Gastrocnemius medialis (tissue), 4 donors: Measurements from ENCODE around the gene THAP7. TPM values are rescaled to one million over a fixed set of nuclear protein-coding genes. Genes with fewer than 3 reads are reported as not detected.
"Not testable (repeated sequence)": the region's sequence is repeated elsewhere in the genome, so short reads cannot be mapped to it uniquely, and the experiment has no call there.

Experiments
- ATAC-seq, 2 donors: fragments of 150-250 bp; one replicate each; pipeline ENCODE4 v1.9.1; 2016
- DNase-seq, 2 donors: peaks; one replicate each; pipeline ENCODE4 v3.0.0-alpha.2; 2019
- H3K27ac ChIP-seq, 4 donors: fragments of 200-600 bp; sonication (generic); 1 replicate in 1 of 4; 2 replicates in 3 of 4; pipeline ENCODE4 v1.5.1; 2016 to 2018; ENCODE audit warnings: mild to moderate bottlenecking in 2 of 4, moderate library complexity in 1 of 4
- H3K27me3 ChIP-seq, 3 donors: fragments of 200-600 bp; sonication (generic) in 2 of 3; 1 replicate in 1 of 3; 2 replicates in 2 of 3; pipeline versions ENCODE4 v1.5.1 to v1.6.0; 2016 to 2019; ENCODE audit warnings: mild to moderate bottlenecking in 1 of 3, moderate library complexity in 1 of 3
- H3K36me3 ChIP-seq, 2 donors: fragments of 200-600 bp; sonication (generic) in 1 of 2; one replicate each; pipeline ENCODE4 v1.5.1; 2017 to 2018
- H3K4me1 ChIP-seq, 2 donors: fragments of 200-600 bp; sonication (generic) in 1 of 2; one replicate each; pipeline ENCODE4 v1.5.1; 2016 to 2017; ENCODE audit warnings: mild to moderate bottlenecking in 2 of 2
- H3K4me3 ChIP-seq, 4 donors: fragments of 200-600 bp; sonication (generic) in 3 of 4; 1 replicate in 1 of 4; 2 replicates in 3 of 4; pipeline ENCODE4 v1.5.1; 2016 to 2019; ENCODE audit warnings: mild to moderate bottlenecking in 2 of 4
- H3K9me3 ChIP-seq, 3 donors: fragments of 200-600 bp; sonication (generic) in 2 of 3; 1 replicate in 1 of 3; 2 replicates in 2 of 3; pipeline ENCODE4 v1.5.1; 2016 to 2019
- CTCF ChIP-seq, 5 experiments: fragments of 450-650 bp in 3 of 5; fragments of 200-600 bp in 2 of 5; sonication (generic) in 2 of 5; IDR thresholded peaks in 4 of 5; conservative IDR thresholded peaks in 1 of 5; 1 replicate in 4 of 5; 2 replicates in 1 of 5; pipeline ENCODE4 v1.5.1; 2016 to 2019; ENCODE audit warnings: antibody characterized with exemption in 5 of 5, mild to moderate bottlenecking in 3 of 5, moderate library complexity in 3 of 5
- POLR2A ChIP-seq, 2 donors: fragments of 450-650 bp; IDR thresholded peaks; one replicate each; pipeline ENCODE4 v1.6.1; 2017; ENCODE audit warnings: antibody characterized with exemption in 2 of 2, mild to moderate bottlenecking in 2 of 2, moderate library complexity in 2 of 2
- in situ Hi-C, 4 donors: fragments of 200-750 bp; cut with MboI; loops; one replicate each; pipeline versions ENCODE4 v1.15.0 to v1.8.0; 2017; ENCODE audit warnings: low sequenced_read_pairs in 4 of 4
- intact Hi-C: fragments of 100-400 bp; cut with DNase I; formaldehyde crosslinking; loops from one replicate; pipeline ENCODE4 v1.15.1; 2023; ENCODE audit warnings: low total_unique reads
- total RNA-seq, 4 donors: library from RNA; depleted of rRNA; stranded (reverse); fragments of >200 nt; gene quantifications; one replicate each; pipeline versions ENCODE4 v1.1.0 to v1.2.3, GENCODE V29; 2016

The THAP7 gene
- total RNA-seq, 4 donors from 2014 or later, result 44.8 to 76.2 (median 61.7) TPM

GRCh38 chr22:21042978-21043859 lies 41.3 kb upstream of the THAP7 start:
- no peak for TF ChIP-seq POLR2A (IDR thresholded peaks at IDR 0.05)
- no peak for TF ChIP-seq CTCF (IDR thresholded peaks at IDR 0.05 in 4 of 5, conservative IDR thresholded peaks at IDR 0.05 in 1 of 5)
- Histone ChIP-seq H3K36me3 (no peaks in the 10 kb centered on the region), H3K27me3 (no peaks in the 10 kb centered on the region), H3K4me3 (peak overlapping the region; percentile 55 to 78 (median 69)), H3K27ac (peak overlapping the region in 2 of 4 donors; percentile 87 to 91), H3K9me3 (no peaks in the 10 kb centered on the region), H3K4me1 (peaks cover 33 to 38% of the 10 kb centered on the region in 2 donors)
- DNase-seq (no peak), ATAC-seq (no peak)
- intact Hi-C loops, result no loop called here
- in situ Hi-C loops, result no loop called here

- Histone ChIP-seq H3K27me3 (no peaks in the 10 kb centered on the region), H3K9me3 (no peaks in the 10 kb centered on the region), H3K4me3 (no peak overlapping the region), H3K27ac (peak overlapping the region in 3 of 4 donors; percentile 7 to 63 (median 27)), H3K36me3 (no peaks in the 10 kb centered on the region), H3K4me1 (peaks cover 37 to 49% of the 10 kb centered on the region in 2 donors)
- no peak for TF ChIP-seq CTCF (IDR thresholded peaks at IDR 0.05 in 4 of 5, conservative IDR thresholded peaks at IDR 0.05 in 1 of 5)
- TF ChIP-seq POLR2A (IDR thresholded peaks at IDR 0.05), result no peak
- intact Hi-C loops (no loop called here), in situ Hi-C loops (no loop called here)
- DNase-seq, result no peak
- ATAC-seq, result no peak
Measured at GRCh38 chr22:21041937-21042336, 40.0 kb upstream of the THAP7 start.

GRCh38 chr22:21039158-21039557 lies 37.2 kb upstream of the THAP7 start:
- DNase-seq, intact Hi-C loops, H3K4me3 ChIP-seq, H3K27me3 ChIP-seq, H3K36me3 ChIP-seq, ATAC-seq, H3K9me3 ChIP-seq: not testable (repeated sequence)
- in situ Hi-C loops, result loop anchor here in 1 of 4 donors (10.0 kb wide), 1 partner anchor 56 kb away; no protein-coding TSS in a partner anchor
- peaks cover 24 to 43% of the 10 kb centered on the region in 2 donors for H3K4me1 ChIP-seq
- H3K27ac ChIP-seq, result peak overlapping the region in 3 of 4 donors; percentile 17 to 80 (median 30)

- no peak overlapping the region for H3K4me3 ChIP-seq
- H3K27ac ChIP-seq, result peak overlapping the region; percentile 2 to 80 (median 34)
- peaks cover 17 to 41% of the 10 kb centered on the region in 2 donors for H3K4me1 ChIP-seq
- DNase-seq (peak; percentile 54 to 56), ATAC-seq (peak; percentile 62 to 78)
- intact Hi-C loops (no loop called here), in situ Hi-C loops (loop anchor here in 1 of 4 donors (10.0 kb wide), 1 partner anchor 56 kb away; no protein-coding TSS in a partner anchor)
- H3K9me3 ChIP-seq, result no peaks in the 10 kb centered on the region
- TF ChIP-seq POLR2A (IDR thresholded peaks at IDR 0.05), result no peak
- no peak for TF ChIP-seq CTCF (IDR thresholded peaks at IDR 0.05 in 4 of 5, conservative IDR thresholded peaks at IDR 0.05 in 1 of 5)
- H3K27me3 ChIP-seq, result no peaks in the 10 kb centered on the region
- no peaks in the 10 kb centered on the region for H3K36me3 ChIP-seq
Measured at GRCh38 chr22:21038405-21038804, 36.5 kb upstream of the THAP7 start.

GRCh38 chr22:21034989-21035388 lies 33.1 kb upstream of the THAP7 start:
- ATAC-seq, result no peak
- Histone ChIP-seq H3K9me3 (no peaks in the 10 kb centered on the region), H3K36me3 (no peaks in the 10 kb centered on the region), H3K4me3 (no peak overlapping the region), H3K27me3 (peaks cover 17 to 20% (median 19%) of the 10 kb centered on the region in 3 donors), H3K4me1 (peaks cover 27 to 32% of the 10 kb centered on the region in 2 donors), H3K27ac (no peak overlapping the region)
- in situ Hi-C loops (loop anchor here in 1 of 4 donors (10.0 kb wide), 1 partner anchor 60 kb away; no protein-coding TSS in a partner anchor), intact Hi-C loops (loop anchor here (5.0 kb wide), 1 partner anchor 37 kb away; no protein-coding TSS in a partner anchor)
- TF ChIP-seq CTCF (IDR thresholded peaks at IDR 0.05 in 4 of 5, conservative IDR thresholded peaks at IDR 0.05 in 1 of 5) (no peak), POLR2A (IDR thresholded peaks at IDR 0.05) (no peak)
- no peak for DNase-seq
